Measurements from ENCODE around the gene GLB1L3. TPM values are rescaled to one million over a fixed set of nuclear protein-coding genes. Genes with fewer than 3 reads are reported as not detected.

GLB1L3 gene
- total and polyA plus RNA-seq, 9 donors = 0.04 to 0.26 (median 0.11) TPM; not detected in 3

DNA sequence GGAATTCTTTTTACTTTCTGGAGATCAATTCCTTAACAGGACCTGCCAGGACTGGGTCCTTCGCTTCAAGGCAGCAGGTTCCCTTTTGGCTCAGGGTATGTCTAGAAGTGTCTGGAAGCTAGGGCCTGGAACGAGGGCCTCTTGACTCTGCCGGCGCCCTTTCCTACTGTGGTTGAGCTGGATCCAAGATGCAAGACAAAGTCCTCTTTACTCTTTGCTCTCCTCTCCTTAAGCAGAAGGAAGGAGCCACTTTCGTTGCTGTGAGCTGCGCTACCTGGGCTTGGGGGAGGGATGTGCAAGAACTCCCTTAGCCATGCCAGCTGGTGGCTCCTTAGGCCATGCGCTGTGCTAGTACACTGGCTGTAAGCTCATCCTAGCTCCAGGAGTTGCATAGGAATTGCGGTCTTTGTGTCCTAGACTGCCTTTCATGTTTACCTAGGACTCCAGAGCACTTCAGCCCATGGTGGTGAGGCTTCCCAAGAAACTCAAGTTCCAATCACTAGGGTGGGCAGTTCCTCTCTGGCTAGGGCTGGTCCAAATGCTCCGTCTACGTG, 73.7 kb downstream of the GLB1L3 start:
- no peak overlapping the region for H3K27ac ChIP-seq (ENCODE audit: low read length)
- H3K4me3 ChIP-seq (ENCODE audit: low read length) = no peak overlapping the region
- WGBS (ENCODE audit: insufficient coverage) = 78% methylated on average over 9 of the region's 10 CpGs
- H3K4me1 ChIP-seq (ENCODE audit: control insufficient read depth, insufficient read depth, low read length) = no peaks in the 10 kb centered on the region
- no peaks in the 10 kb centered on the region for H3K9me3 ChIP-seq (replicated peaks; ENCODE audit: control insufficient read depth, low read depth, low read length)
- H3K36me3 ChIP-seq (ENCODE audit: control insufficient read depth, insufficient read depth, low read length) = no peaks in the 10 kb centered on the region
- no peak for DNase-seq
- no peaks in the 10 kb centered on the region for H3K27me3 ChIP-seq (ENCODE audit: control insufficient read depth, insufficient read depth, low read length)

DNA sequence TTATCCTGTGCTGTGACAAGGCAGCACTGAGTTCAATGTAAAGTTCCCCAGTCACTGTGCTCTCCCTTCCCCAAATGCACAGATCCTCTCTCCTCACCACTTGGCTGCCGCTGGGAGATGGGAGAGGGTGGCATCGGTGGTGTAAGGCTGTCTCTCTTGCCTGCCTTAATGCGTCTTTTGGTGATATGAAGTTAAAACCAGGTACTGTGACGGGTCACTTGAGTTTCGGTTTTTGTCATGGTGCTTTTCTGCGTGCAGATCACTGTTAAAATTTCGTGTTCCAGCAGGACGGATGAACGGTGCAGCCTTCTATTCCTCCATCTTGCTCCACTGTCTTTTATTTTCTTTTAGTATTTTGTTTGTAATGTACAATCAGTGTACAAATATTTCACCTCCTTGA, 74.2 kb downstream of the GLB1L3 start:
- Histone ChIP-seq H3K36me3 (ENCODE audit: control insufficient read depth, insufficient read depth, low read length) (no peaks in the 10 kb centered on the region), H3K9me3 (replicated peaks; ENCODE audit: control insufficient read depth, low read depth, low read length) (no peaks in the 10 kb centered on the region), H3K4me3 (ENCODE audit: low read length) (no peak overlapping the region), H3K4me1 (ENCODE audit: control insufficient read depth, insufficient read depth, low read length) (no peaks in the 10 kb centered on the region), H3K27ac (ENCODE audit: low read length) (no peak overlapping the region), H3K27me3 (ENCODE audit: control insufficient read depth, insufficient read depth, low read length) (no peaks in the 10 kb centered on the region)
- WGBS (ENCODE audit: insufficient coverage) = 80% methylated on average over 1 of the region's 9 CpGs
- no peak for DNase-seq

DNA sequence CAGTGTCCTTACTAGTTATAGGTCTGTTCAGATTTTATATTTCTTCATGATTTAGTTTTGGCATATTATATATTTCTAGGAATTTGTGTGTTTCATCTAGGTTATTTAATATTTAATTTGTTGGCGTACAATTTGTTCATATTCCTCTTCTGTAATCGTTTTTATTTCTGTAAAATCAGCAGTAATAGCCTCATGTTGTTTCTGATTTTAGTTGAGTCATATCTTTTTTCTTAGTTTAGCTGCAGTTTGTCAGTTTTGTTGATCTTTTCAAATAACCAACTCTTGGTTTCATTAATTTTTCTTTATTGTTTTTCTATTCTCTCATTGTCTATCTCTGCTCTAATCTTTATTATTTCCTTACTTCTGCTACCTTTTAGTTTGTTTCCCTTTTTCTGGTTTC, 75.9 kb downstream of the GLB1L3 start:
- WGBS (ENCODE audit: insufficient coverage) = no CpG with 5 or more reads among the region's 2 CpGs
- no peaks in the 10 kb centered on the region for H3K4me1 ChIP-seq (ENCODE audit: control insufficient read depth, insufficient read depth, low read length)
- H3K36me3 ChIP-seq (ENCODE audit: control insufficient read depth, insufficient read depth, low read length) = no peaks in the 10 kb centered on the region
- no peaks in the 10 kb centered on the region for H3K9me3 ChIP-seq (replicated peaks; ENCODE audit: control insufficient read depth, low read depth, low read length)
- no peak overlapping the region for H3K4me3 ChIP-seq (ENCODE audit: low read length)
- no peak for DNase-seq
- no peaks in the 10 kb centered on the region for H3K27me3 ChIP-seq (ENCODE audit: control insufficient read depth, insufficient read depth, low read length)
- no peak overlapping the region for H3K27ac ChIP-seq (ENCODE audit: low read length)

DNA sequence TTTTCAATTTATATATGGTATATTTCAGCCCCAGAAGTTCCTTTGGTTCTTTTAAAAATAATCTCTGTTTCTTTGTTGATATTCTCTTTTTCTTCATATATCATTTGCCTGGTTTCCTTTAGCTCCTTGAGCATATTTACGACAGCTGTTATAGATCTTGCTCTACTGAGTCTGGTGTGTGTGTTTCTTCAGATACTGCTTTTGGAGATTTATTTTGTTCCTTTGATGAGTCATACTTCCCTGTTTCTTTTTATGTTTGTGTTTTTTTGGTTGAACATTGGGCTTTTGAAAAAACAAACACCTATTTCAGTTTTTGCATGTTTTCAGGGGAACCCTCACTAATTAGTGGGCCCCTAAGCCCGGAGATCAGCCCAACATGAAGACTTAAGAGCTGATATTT, 79.0 kb downstream of the GLB1L3 start:
- no peak overlapping the region for H3K4me3 ChIP-seq (ENCODE audit: low read length)
- WGBS (ENCODE audit: insufficient coverage) = no CpG with 5 or more reads among the region's 2 CpGs
- DNase-seq = no peak
- H3K9me3 ChIP-seq (replicated peaks; ENCODE audit: control insufficient read depth, low read depth, low read length) = no peaks in the 10 kb centered on the region
- H3K4me1 ChIP-seq (ENCODE audit: control insufficient read depth, insufficient read depth, low read length) = no peaks in the 10 kb centered on the region
- peaks cover 5% of the 10 kb centered on the region for H3K27me3 ChIP-seq (ENCODE audit: control insufficient read depth, insufficient read depth, low read length)
- H3K27ac ChIP-seq (ENCODE audit: low read length) = no peak overlapping the region
- H3K36me3 ChIP-seq (ENCODE audit: control insufficient read depth, insufficient read depth, low read length) = no peaks in the 10 kb centered on the region

DNA sequence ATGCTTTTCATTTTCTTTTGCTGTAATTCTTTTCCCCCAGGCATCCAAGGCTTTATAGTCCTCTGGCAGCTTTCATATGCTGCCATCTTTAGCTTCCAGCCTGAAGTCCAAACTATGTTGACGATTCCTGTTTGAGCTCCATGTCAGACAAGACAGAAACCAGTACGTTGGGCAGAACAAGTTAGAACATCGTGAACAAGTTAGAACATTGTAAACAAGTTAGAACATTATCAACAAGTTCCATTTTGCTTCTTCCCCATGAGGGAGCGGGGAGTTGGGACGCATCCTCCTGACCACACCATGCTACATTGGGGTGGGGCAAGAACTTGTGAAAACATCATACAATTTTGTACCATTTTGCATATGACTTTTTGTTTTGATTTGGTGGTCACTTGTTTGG, 79.5 kb downstream of the GLB1L3 start:
- no peak overlapping the region for H3K4me3 ChIP-seq (ENCODE audit: low read length)
- 100% methylated on average over 1 of the region's 5 CpGs for WGBS (ENCODE audit: insufficient coverage)
- peaks cover 5% of the 10 kb centered on the region for H3K27me3 ChIP-seq (ENCODE audit: control insufficient read depth, insufficient read depth, low read length)
- H3K9me3 ChIP-seq (replicated peaks; ENCODE audit: control insufficient read depth, low read depth, low read length) = no peaks in the 10 kb centered on the region
- no peaks in the 10 kb centered on the region for H3K4me1 ChIP-seq (ENCODE audit: control insufficient read depth, insufficient read depth, low read length)
- no peak overlapping the region for H3K27ac ChIP-seq (ENCODE audit: low read length)
- DNase-seq = no peak
- no peaks in the 10 kb centered on the region for H3K36me3 ChIP-seq (ENCODE audit: control insufficient read depth, insufficient read depth, low read length)

DNA sequence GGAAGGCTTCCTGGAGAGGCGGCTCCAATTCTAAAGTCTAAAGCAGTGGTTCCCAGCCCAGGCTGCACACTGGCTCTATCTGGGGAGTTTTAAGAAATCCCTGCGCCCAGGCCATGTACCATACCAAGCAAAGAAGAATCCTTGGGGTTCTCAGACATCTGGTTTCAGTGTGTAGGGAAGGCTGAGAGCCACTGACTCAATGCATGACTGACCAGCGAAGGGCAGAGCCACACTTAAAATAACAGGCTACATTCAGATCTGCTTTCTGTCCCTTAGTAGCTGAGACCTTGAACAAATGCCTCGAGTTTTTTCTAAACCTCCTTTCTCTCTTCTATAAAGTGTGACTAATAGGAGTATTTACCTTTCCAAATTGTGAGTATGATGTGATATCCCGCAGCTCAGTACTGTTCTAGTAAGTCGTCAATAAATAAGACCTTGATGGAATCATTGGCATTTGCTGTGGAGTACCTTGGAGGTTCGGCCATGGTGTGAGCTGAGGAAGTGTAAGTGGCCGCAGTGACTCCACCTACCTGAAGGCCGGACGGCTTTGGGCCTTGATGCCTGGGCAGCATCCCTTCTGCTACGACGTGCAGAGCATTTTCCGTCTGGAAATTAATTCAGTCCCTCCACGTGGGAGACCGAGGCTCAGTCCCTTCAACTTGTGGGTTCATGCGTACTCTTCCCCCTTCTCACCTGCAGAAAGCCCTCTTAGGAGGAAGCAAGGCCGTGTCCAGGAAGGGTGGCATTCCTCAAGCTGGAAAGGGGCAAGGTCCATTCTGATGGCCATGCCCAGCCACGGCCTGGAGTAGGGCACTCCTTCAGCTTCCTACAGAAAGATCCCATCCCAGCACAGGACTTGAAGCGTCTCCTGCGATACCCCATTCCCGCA, 80.7 kb downstream of the GLB1L3 start:
- 87% methylated on average over 13 of the region's 21 CpGs for WGBS (ENCODE audit: insufficient coverage)
- no peak for DNase-seq
- no peak overlapping the region for H3K27ac ChIP-seq (ENCODE audit: low read length)

DNA sequence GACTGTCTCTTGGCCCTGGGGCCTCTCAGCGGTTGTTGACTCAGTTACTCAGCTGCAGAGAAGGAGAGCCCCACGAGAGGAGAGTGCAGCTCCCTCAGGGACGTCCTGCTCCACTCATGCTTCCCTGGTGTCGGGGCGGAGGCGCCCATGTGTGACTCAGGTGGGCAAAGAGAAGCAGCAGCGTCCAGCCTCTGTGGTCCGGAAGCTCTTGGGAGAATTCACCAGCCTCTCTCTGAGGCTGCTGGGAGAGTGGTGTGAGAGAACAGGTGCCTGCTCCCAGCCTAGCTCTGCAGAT, 81.3 kb downstream of the GLB1L3 start:
- no peak for DNase-seq
- no peaks in the 10 kb centered on the region for H3K4me1 ChIP-seq (ENCODE audit: control insufficient read depth, insufficient read depth, low read length)
- H3K36me3 ChIP-seq (ENCODE audit: control insufficient read depth, insufficient read depth, low read length) = no peaks in the 10 kb centered on the region
- no peaks in the 10 kb centered on the region for H3K9me3 ChIP-seq (replicated peaks; ENCODE audit: control insufficient read depth, low read depth, low read length)
- WGBS (ENCODE audit: insufficient coverage) = 75% methylated on average over 8 of the region's 8 CpGs
- H3K27ac ChIP-seq (ENCODE audit: low read length) = no peak overlapping the region
- no peak overlapping the region for H3K4me3 ChIP-seq (ENCODE audit: low read length)
- peaks cover 5% of the 10 kb centered on the region for H3K27me3 ChIP-seq (ENCODE audit: control insufficient read depth, insufficient read depth, low read length)

More for the DNA sequence above, 80.7 kb downstream of the GLB1L3 start:
- Histone ChIP-seq H3K4me3 (ENCODE audit: low read length) (no peak overlapping the region), H3K36me3 (ENCODE audit: control insufficient read depth, insufficient read depth, low read length) (no peaks in the 10 kb centered on the region), H3K9me3 (replicated peaks; ENCODE audit: control insufficient read depth, low read depth, low read length) (no peaks in the 10 kb centered on the region), H3K27me3 (ENCODE audit: control insufficient read depth, insufficient read depth, low read length) (peaks cover 5% of the 10 kb centered on the region), H3K4me1 (ENCODE audit: control insufficient read depth, insufficient read depth, low read length) (no peaks in the 10 kb centered on the region)

DNA sequence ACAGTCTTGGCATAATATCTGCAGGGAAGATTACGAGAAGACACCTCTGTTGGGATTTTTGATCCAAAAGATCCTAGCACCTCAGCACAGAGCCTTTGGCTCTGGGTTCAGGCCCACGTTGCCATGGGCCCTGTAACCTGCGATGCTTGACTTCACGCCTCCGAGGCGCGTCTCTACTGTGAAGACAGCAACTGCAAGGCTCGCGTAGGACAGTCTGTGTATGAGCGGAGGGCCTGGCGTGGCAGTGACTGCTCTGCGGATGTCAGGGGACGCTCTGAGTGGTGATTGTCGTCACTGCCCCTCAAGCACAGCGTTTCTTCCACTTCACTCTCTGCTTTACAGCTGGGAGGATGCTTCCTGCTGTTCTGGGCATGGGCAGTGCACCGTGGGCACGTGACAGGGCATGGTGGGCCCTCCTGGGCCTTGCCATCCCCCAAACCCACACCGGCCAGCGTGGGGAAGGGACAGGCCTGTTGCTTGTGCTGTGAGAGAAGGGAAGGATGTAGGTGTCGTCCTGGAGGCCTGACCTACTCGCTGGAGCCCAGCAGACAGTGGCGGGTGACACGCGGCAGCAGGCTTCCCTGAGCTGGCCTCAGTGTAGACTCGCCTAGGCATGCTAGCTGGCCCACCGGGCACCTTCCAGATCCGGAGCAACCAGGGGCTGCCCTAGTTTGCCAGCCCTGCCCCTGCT, 82.1 kb downstream of the GLB1L3 start:
- H3K4me1 ChIP-seq (ENCODE audit: control insufficient read depth, insufficient read depth, low read length) = no peaks in the 10 kb centered on the region
- no peaks in the 10 kb centered on the region for H3K36me3 ChIP-seq (ENCODE audit: control insufficient read depth, insufficient read depth, low read length)
- no peaks in the 10 kb centered on the region for H3K9me3 ChIP-seq (replicated peaks; ENCODE audit: control insufficient read depth, low read depth, low read length)
- 87% methylated on average over 22 of the region's 27 CpGs for WGBS (ENCODE audit: insufficient coverage)
- no peak overlapping the region for H3K27ac ChIP-seq (ENCODE audit: low read length)
- H3K4me3 ChIP-seq (ENCODE audit: low read length) = no peak overlapping the region
- peaks cover 11% of the 10 kb centered on the region for H3K27me3 ChIP-seq (ENCODE audit: control insufficient read depth, insufficient read depth, low read length)
- no peak for DNase-seq

DNA sequence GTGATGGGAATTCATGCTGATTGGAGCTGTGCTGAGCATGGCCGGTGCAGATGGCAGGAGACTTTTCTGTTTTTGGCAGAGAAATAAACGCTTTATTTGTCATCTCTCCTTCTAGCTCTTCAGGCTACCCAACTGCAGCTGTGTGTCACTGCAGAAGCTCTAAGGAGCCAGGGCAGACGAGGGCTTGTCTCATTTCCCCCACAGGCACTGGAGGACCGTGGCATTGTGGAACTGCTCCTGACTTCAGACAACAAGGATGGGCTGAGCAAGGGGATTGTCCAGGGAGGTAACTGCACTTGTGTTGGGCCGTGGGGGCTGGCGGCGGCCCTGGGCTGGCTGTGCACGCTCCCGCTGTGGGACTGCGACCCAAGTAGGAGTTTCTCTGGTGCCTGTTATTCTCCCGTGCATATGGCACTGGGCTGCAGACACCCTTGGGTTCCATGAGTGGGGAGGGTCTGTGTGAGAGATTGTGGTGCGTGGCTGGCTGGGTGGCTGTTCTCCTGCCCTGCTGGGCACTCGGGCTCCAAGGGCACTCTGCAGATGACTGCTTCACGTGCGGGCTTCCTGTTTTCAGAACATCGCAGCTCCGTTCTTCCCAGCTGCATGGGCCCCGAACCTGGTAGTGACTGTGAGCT, 82.8 kb downstream of the GLB1L3 start:
- 82% methylated on average over 16 of the region's 18 CpGs for WGBS (ENCODE audit: insufficient coverage)

DNA sequence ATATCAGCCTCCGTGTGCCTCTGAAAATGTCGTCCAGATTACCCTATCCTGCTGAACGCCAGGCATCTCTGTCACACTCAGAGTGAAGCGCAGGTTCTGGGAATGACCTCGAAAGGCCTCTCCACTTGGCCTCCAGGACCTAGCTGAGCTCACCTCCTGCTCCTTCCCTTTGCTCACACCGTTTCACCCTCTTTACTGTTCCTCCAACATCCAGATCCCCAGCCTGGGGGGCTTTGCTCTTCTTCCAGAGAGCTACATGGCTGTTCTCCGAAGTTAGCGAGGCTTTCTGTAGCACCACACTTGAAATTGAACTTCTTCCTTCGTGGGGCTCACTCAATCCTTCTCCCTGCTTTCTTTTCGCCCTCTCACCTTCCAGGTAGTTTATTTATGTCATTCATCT, 83.5 kb downstream of the GLB1L3 start:
- 87% methylated on average over 10 of the region's 10 CpGs for WGBS (ENCODE audit: insufficient coverage)
- H3K27ac ChIP-seq (ENCODE audit: low read length) = no peak overlapping the region
- H3K4me1 ChIP-seq (ENCODE audit: control insufficient read depth, insufficient read depth, low read length) = no peaks in the 10 kb centered on the region
- DNase-seq = no peak
- H3K4me3 ChIP-seq (ENCODE audit: low read length) = no peak overlapping the region
- peaks cover 11% of the 10 kb centered on the region for H3K27me3 ChIP-seq (ENCODE audit: control insufficient read depth, insufficient read depth, low read length)
- H3K36me3 ChIP-seq (ENCODE audit: control insufficient read depth, insufficient read depth, low read length) = no peaks in the 10 kb centered on the region
- H3K9me3 ChIP-seq (replicated peaks; ENCODE audit: control insufficient read depth, low read depth, low read length) = no peaks in the 10 kb centered on the region

More for the DNA sequence above, 82.8 kb downstream of the GLB1L3 start:
- Histone ChIP-seq H3K4me1 (ENCODE audit: control insufficient read depth, insufficient read depth, low read length) (no peaks in the 10 kb centered on the region), H3K27me3 (ENCODE audit: control insufficient read depth, insufficient read depth, low read length) (peaks cover 11% of the 10 kb centered on the region), H3K4me3 (ENCODE audit: low read length) (no peak overlapping the region), H3K9me3 (replicated peaks; ENCODE audit: control insufficient read depth, low read depth, low read length) (no peaks in the 10 kb centered on the region), H3K27ac (ENCODE audit: low read length) (no peak overlapping the region), H3K36me3 (ENCODE audit: control insufficient read depth, insufficient read depth, low read length) (no peaks in the 10 kb centered on the region)
- no peak for DNase-seq
